Cerebellar cortex (tissue), 1 donor: ENCODE data around the gene ARHGEF10L.

Source experiments
- DNase-seq: peaks from one replicate; pipeline ENCODE4 v3.0.0-alpha.2; 2015; ENCODE audit warnings: low spot score

The ARHGEF10L gene

GRCh38 chr1:17569200-17570139, 30.0 kb downstream of the ARHGEF10L start:
- no peak for DNase-seq

- DNase-seq = no peak
Measured at GRCh38 chr1:17570228-17570627, 30.7 kb downstream of the ARHGEF10L start.

- DNase-seq = no peak
Measured at GRCh38 chr1:17572264-17572985, 32.9 kb downstream of the ARHGEF10L start.

- DNase-seq = peak; percentile 25
Measured at GRCh38 chr1:17573518-17574041, 34.1 kb downstream of the ARHGEF10L start.

GRCh38 chr1:17574516-17574915, 35.0 kb downstream of the ARHGEF10L start:
- peak; percentile 70 for DNase-seq

GRCh38 chr1:17575797-17576518, 36.5 kb downstream of the ARHGEF10L start:
- DNase-seq = peak; percentile 18

- DNase-seq = no peak
Measured at GRCh38 chr1:17576519-17576853, 37.0 kb downstream of the ARHGEF10L start.

GRCh38 chr1:17577907-17578297, 38.4 kb downstream of the ARHGEF10L start:
- no peak for DNase-seq

GRCh38 chr1:17579951-17580939, 40.7 kb downstream of the ARHGEF10L start:
- no peak for DNase-seq

GRCh38 chr1:17581389-17582123, 42.1 kb downstream of the ARHGEF10L start:
- no peak for DNase-seq

- DNase-seq = no peak
Measured at GRCh38 chr1:17582124-17582774, 42.8 kb downstream of the ARHGEF10L start.

- no peak for DNase-seq
Measured at GRCh38 chr1:17584539-17584938, 45.0 kb downstream of the ARHGEF10L start.

- DNase-seq = no peak
Measured at GRCh38 chr1:17585266-17585987, 45.9 kb downstream of the ARHGEF10L start.

- no peak for DNase-seq
Measured at GRCh38 chr1:17586172-17586964, 46.9 kb downstream of the ARHGEF10L start.

GRCh38 chr1:17587693-17588047, 48.2 kb downstream of the ARHGEF10L start:
- DNase-seq = no peak

GRCh38 chr1:17588048-17588871, 48.8 kb downstream of the ARHGEF10L start:
- DNase-seq = no peak

- DNase-seq = no peak
Measured at GRCh38 chr1:17591814-17592430, 52.4 kb downstream of the ARHGEF10L start.
